Fibroblast of skin of abdomen (primary cell): ENCODE data around the gene PRKCE.

Experiments
- DNase-seq: peaks from one replicate; pipeline ENCODE4 v3.0.0-alpha.2; 2013

PRKCE gene

GRCh38 chr2:46056541-46056940 is 405.1 kb downstream of the PRKCE start:
- DNase-seq: no peak

- no peak for DNase-seq
Observed at GRCh38 chr2:46058140-46058539, 406.7 kb downstream of the PRKCE start.

- peak; percentile 89 for DNase-seq
Observed at GRCh38 chr2:46062637-46063412, 411.4 kb downstream of the PRKCE start.

- no peak for DNase-seq
Observed at GRCh38 chr2:46064396-46064795, 412.9 kb downstream of the PRKCE start.

- peak; percentile 25 for DNase-seq
Observed at GRCh38 chr2:46065152-46065551, 413.7 kb downstream of the PRKCE start.

- DNase-seq: peak; percentile 32
Observed at GRCh38 chr2:46066116-46066515, 414.6 kb downstream of the PRKCE start.

GRCh38 chr2:46066601-46067000 is 415.1 kb downstream of the PRKCE start:
- DNase-seq: no peak

- DNase-seq: no peak
Observed at GRCh38 chr2:46067062-46067461, 415.6 kb downstream of the PRKCE start.

- peak; percentile 98 for DNase-seq
Observed at GRCh38 chr2:46067501-46068305, 416.2 kb downstream of the PRKCE start.

GRCh38 chr2:46068636-46069035 is 417.2 kb downstream of the PRKCE start:
- DNase-seq: no peak

GRCh38 chr2:46071074-46071473 is 419.6 kb downstream of the PRKCE start:
- DNase-seq: no peak

GRCh38 chr2:46072101-46072820 is 420.8 kb downstream of the PRKCE start:
- peak; percentile 80 for DNase-seq

- peak; percentile 97 for DNase-seq
Observed at GRCh38 chr2:46073540-46074046, 422.1 kb downstream of the PRKCE start.

- no peak for DNase-seq
Observed at GRCh38 chr2:46074501-46074900, 423.0 kb downstream of the PRKCE start.

- DNase-seq: no peak
Observed at GRCh38 chr2:46075848-46076247, 424.4 kb downstream of the PRKCE start.

GRCh38 chr2:46076251-46076650 is 424.8 kb downstream of the PRKCE start:
- peak; percentile 44 for DNase-seq

GRCh38 chr2:46076875-46077274 is 425.4 kb downstream of the PRKCE start:
- no peak for DNase-seq

- DNase-seq: no peak
Observed at GRCh38 chr2:46077522-46078107, 426.1 kb downstream of the PRKCE start.

- no peak for DNase-seq
Observed at GRCh38 chr2:46079985-46080560, 428.6 kb downstream of the PRKCE start.

- peak; percentile 93 for DNase-seq
Observed at GRCh38 chr2:46082531-46083485, 431.3 kb downstream of the PRKCE start.

GRCh38 chr2:46086578-46087070 is 435.1 kb downstream of the PRKCE start:
- DNase-seq: no peak
